ENCODE results near the gene RAPGEF1.

DNA sequence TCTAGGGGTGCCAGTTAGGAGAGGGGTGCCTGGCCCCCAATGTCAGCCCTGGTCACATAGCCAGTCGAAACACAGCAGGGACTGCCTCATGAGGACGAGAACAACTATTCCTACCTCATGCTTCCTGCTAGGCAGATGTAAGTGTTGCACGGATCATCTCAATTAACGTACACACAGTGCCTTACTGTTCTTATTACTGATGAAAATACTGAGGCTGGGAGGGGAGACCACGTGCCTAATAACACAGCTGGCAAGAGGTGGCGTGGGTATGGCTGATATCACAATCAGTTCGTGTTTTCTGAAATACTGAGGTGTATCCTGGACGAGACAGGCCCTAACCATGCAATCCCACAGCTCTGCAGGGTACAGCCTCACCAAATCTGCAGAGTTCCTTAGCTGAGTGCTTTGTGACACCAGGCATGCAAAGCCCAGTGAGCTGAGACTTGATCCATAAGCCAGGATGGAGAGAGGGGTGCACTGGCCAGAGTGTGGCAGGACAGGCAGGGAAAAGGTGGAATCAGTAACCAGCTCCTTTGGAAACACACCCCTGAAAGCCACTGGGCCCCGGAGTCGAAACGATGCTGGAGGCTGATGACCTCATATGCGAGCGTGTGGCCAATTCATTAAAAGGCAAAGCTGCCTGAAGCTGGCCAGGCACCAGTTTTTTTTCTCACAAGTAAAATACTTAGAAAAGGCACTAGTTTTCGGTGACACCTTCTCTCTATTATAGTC is 130.6 kb downstream of the RAPGEF1 start:
- TF ChIP-seq ZNF274 (IDR thresholded peaks at IDR 0.05; ENCODE audit: low read depth, low read length) (no peak), YY1 (IDR thresholded peaks at IDR 0.05; ENCODE audit: insufficient read depth, insufficient read length) (no peak), SUZ12 (IDR thresholded peaks at IDR 0.05; ENCODE audit: extremely low read depth, insufficient read depth, insufficient read length) (no peak)

Measured in NT2/D1 (cell line).